HCT116 (cell line): ENCODE measurements around the gene FBXL4. TPM values are rescaled to one million over a fixed set of nuclear protein-coding genes. Genes with fewer than 3 reads are reported as not detected.

Experiments
- ATAC-seq: fragments of 200-7000 bp; cut with Tn5 transposase; 2 replicates; pipeline ENCODE4 v1.9.1; 2020; ENCODE audit warnings: mild to moderate bottlenecking, moderate library complexity
- BruUV-seq: library from RNA; stranded (reverse); fragments of 400-500 nt; replicated peaks from 2 replicates; lab custom pipeline; 2021; lab: Mats Ljungman, UMichigan
- CTCF ChIA-PET: fragments of 300-600 bp; sonication (Branson Sonifier 250); formaldehyde crosslinking; loops from one replicate; lab custom pipeline; 2021; ENCODE audit warnings: antibody characterized with exemption; lab: Charles Lee
- POLR2A ChIA-PET: fragments of 300-600, 350-600 bp; sonication (Branson Sonifier 250); formaldehyde crosslinking; loops from one replicate; lab custom pipeline; 2021; ENCODE audit warnings: antibody characterized with exemption; lab: Charles Lee
- RAD21 ChIA-PET, 2 experiments: fragments of 300-600 bp; sonication (Branson Sonifier 250); formaldehyde crosslinking; loops; one replicate each; lab custom pipeline; 2023; ENCODE audit warnings: low total read pairs in 2 of 2; ENCODE audit not compliant: uncharacterized antibody in 2 of 2, unreplicated experiment in 2 of 2, low non-redundant PET in 1 of 2; lab: Charles Lee
- DNase-seq: peaks from one replicate; pipeline ENCODE4 v3.0.0-alpha.2; 2010; ENCODE audit warnings: low read depth, low spot score
- H2AFZ ChIP-seq: fragments of 200-600 bp; shearing (Covaris generic), sonication (generic); 2 replicates; pipeline ENCODE4 v1.6.1; 2017; ENCODE audit warnings: low read depth, mixed run types, mixed read lengths, antibody characterized with exemption, low read length; ENCODE audit not compliant: poor library complexity, severe bottlenecking
- H3K27ac ChIP-seq: 2 replicates; pipeline ENCODE4 v1.5.1; 2012; ENCODE audit warnings: low read depth, low read length
- H3K27me3 ChIP-seq: fragments of 200-600 bp; sonication (generic); 2 replicates; pipeline ENCODE4 v1.6.1; 2016; ENCODE audit warnings: mixed run types, low read length, mixed read lengths; ENCODE audit not compliant: insufficient read depth
- H3K36me3 ChIP-seq, 2 experiments: fragments of 200-500 bp in 1 of 2; fragments of 200-600 bp in 1 of 2; sonication (Bioruptor generic) in 1 of 2; sonication (generic) in 1 of 2; 2 replicates each; pipeline versions ENCODE4 v1.5.1 to v1.6.1; 2014 to 2016; ENCODE audit warnings: low read length in 2 of 2, inconsistent platforms in 1 of 2, mixed read lengths in 1 of 2, mixed run types in 1 of 2; ENCODE audit not compliant: insufficient read depth in 2 of 2, control insufficient read depth in 1 of 2
- H3K4me1 ChIP-seq, 2 experiments: fragments of 200-600 bp in 1 of 2; sonication (generic) in 1 of 2; 2 replicates each; pipeline versions ENCODE4 v1.5.1 to v1.6.1; 2012 to 2017; ENCODE audit warnings: low read length in 2 of 2, inconsistent platforms in 1 of 2, mild to moderate bottlenecking in 1 of 2, mixed read lengths in 1 of 2, mixed run types in 1 of 2, moderate library complexity in 1 of 2; ENCODE audit not compliant: insufficient read depth in 2 of 2, control insufficient read depth in 1 of 2
- H3K4me2 ChIP-seq: fragments of 200-600 bp; sonication (generic); 2 replicates; pipeline ENCODE4 v1.6.1; 2017; ENCODE audit warnings: mixed run types, low read length, mixed read lengths
- H3K4me3 ChIP-seq, 2 experiments: fragments of 200-600 bp in 1 of 2; sonication (generic) in 1 of 2; replicated peaks in 1 of 2; 2 replicates each; pipeline ENCODE4 v1.5.1; 2011 to 2016; ENCODE audit warnings: low read length in 2 of 2, control low read depth in 1 of 2, low read depth in 1 of 2, mild to moderate bottlenecking in 1 of 2, mixed read lengths in 1 of 2, mixed run types in 1 of 2
- H3K79me2 ChIP-seq: fragments of 200-600 bp; sonication (generic); 2 replicates; pipeline ENCODE4 v1.6.1; 2017; ENCODE audit warnings: mild to moderate bottlenecking, mixed run types, low read length, moderate library complexity, mixed read lengths; ENCODE audit not compliant: insufficient read depth
- H3K9ac ChIP-seq: fragments of 200-600 bp; sonication (generic); 2 replicates; pipeline ENCODE4 v1.6.1; 2016; ENCODE audit warnings: low read length, mixed read lengths
- H3K9me2 ChIP-seq: fragments of 200-600 bp; sonication (generic), shearing (Covaris generic); 2 replicates; pipeline ENCODE4 v1.6.1; 2017; ENCODE audit warnings: mixed run types, mild to moderate bottlenecking, moderate library complexity; ENCODE audit not compliant: insufficient read depth
- H3K9me3 ChIP-seq, 2 experiments: fragments of 200-500 bp in 1 of 2; fragments of 200-600 bp in 1 of 2; sonication (Bioruptor generic) in 1 of 2; sonication (generic) in 1 of 2; 2 replicates each; pipeline ENCODE4 v1.6.1; 2014 to 2017; ENCODE audit warnings: low read length in 2 of 2, mixed read lengths in 2 of 2, inconsistent platforms in 1 of 2, low read depth in 1 of 2, mild to moderate bottlenecking in 1 of 2, mixed run types in 1 of 2, moderate library complexity in 1 of 2; ENCODE audit not compliant: control insufficient read depth in 1 of 2, insufficient read depth in 1 of 2
- H4K20me1 ChIP-seq: fragments of 200-600 bp; sonication (generic), shearing (Covaris generic); 2 replicates; pipeline ENCODE4 v1.6.1; 2017; ENCODE audit warnings: mixed run types, mild to moderate bottlenecking, moderate library complexity; ENCODE audit not compliant: insufficient read depth
- EGR1 ChIP-seq: IDR thresholded peaks from 2 replicates; pipeline ENCODE4 v1.6.1; 2012; ENCODE audit warnings: low read depth
- ELF1 ChIP-seq: IDR thresholded peaks from 2 replicates; pipeline ENCODE4 v1.6.1; 2012; ENCODE audit warnings: low read depth, borderline replicate concordance
- EZH2 ChIP-seq: fragments of 200-600 bp; sonication (generic); IDR thresholded peaks from 2 replicates; pipeline ENCODE4 v1.6.1; 2017; ENCODE audit warnings: antibody characterized with exemption, mixed run types
- EZH2phosphoT487 ChIP-seq: fragments of 200-600 bp; IDR thresholded peaks from 2 replicates; pipeline ENCODE4 v1.6.1; 2018; ENCODE audit warnings: antibody characterized with exemption, borderline replicate concordance
- FOSL1 ChIP-seq: IDR thresholded peaks from 2 replicates; pipeline ENCODE4 v1.6.1; 2012; ENCODE audit warnings: low read depth
- JUND ChIP-seq: IDR thresholded peaks from 2 replicates; pipeline ENCODE4 v1.6.1; 2012
- POLR2AphosphoS5 ChIP-seq: IDR thresholded peaks from 2 replicates; pipeline ENCODE4 v1.6.1; 2011; ENCODE audit warnings: mild to moderate bottlenecking, low read depth, low read length, moderate library complexity
- TCF7L2 ChIP-seq: IDR thresholded peaks from 2 replicates; pipeline ENCODE4 v1.7.0; 2011; ENCODE audit warnings: borderline replicate concordance, inconsistent platforms; ENCODE audit not compliant: insufficient read depth, insufficient read length; ENCODE audit errors: extremely low read depth
- YY1 ChIP-seq: IDR thresholded peaks from 2 replicates; pipeline ENCODE4 v1.6.1; 2011; ENCODE audit warnings: low read length, low read depth, moderate library complexity, mild to moderate bottlenecking; ENCODE audit not compliant: insufficient replicate concordance; ENCODE audit errors: extremely low read depth
- ZFX ChIP-seq: fragments of 450-650 bp; IDR thresholded peaks from 2 replicates; pipeline ENCODE4 v1.6.1; 2017
- intact Hi-C: fragments of 100-400 bp; cut with micrococcal nuclease; formaldehyde crosslinking; loops from 2 replicates; pipeline ENCODE4 v1.10.0; 2022
- total RNA-seq: library from RNA; stranded (reverse); gene quantifications from one replicate; pipeline ENCODE4 v1.2.1, GENCODE V29; 2021; ENCODE audit not compliant: unreplicated experiment
- TF ChIP-seq, protein P1 (sequence below): IDR thresholded peaks from 2 replicates; pipeline ENCODE4 v1.6.1; 2011; ENCODE audit warnings: mild to moderate bottlenecking, low read length, moderate library complexity; ENCODE audit not compliant: insufficient replicate concordance; ENCODE audit errors: extremely low read depth

FBXL4 gene
- total RNA-seq, 1 experiment from 2014 or later = 15.7 TPM

GRCh38 chr6:98847416-98847778, 100.3 kb downstream of the FBXL4 start:
- CTCF ChIA-PET = no interaction called here
- no peak overlapping the region for H3K4me3 ChIP-seq
- H3K4me2 ChIP-seq = no peak overlapping the region
- no peak overlapping the region for H3K9ac ChIP-seq
- ATAC-seq (no peak), DNase-seq (no peak)
- H3K27ac ChIP-seq = no peak overlapping the region
- H3K27me3 ChIP-seq = no peaks in the 10 kb centered on the region
- intact Hi-C loops = loop anchor here (5.0 to 10.0 kb wide), 5 partner anchors 270 to 1780 kb away; no protein-coding TSS in a partner anchor
- BruUV-seq = no TSS peak
- TF ChIP-seq ELF1 = no peak
- TF ChIP-seq POLR2AphosphoS5 = no peak
- TF ChIP-seq EZH2phosphoT487 = no peak
- no peak for TF ChIP-seq FOSL1
- no peak for TF ChIP-seq JUND
- no peak for TF ChIP-seq EGR1
- TF ChIP-seq ZFX = no peak
- no peak for TF ChIP-seq EZH2
- no peak for TF ChIP-seq TCF7L2
- no peak for TF ChIP-seq YY1
- TF ChIP-seq, protein P1, sequence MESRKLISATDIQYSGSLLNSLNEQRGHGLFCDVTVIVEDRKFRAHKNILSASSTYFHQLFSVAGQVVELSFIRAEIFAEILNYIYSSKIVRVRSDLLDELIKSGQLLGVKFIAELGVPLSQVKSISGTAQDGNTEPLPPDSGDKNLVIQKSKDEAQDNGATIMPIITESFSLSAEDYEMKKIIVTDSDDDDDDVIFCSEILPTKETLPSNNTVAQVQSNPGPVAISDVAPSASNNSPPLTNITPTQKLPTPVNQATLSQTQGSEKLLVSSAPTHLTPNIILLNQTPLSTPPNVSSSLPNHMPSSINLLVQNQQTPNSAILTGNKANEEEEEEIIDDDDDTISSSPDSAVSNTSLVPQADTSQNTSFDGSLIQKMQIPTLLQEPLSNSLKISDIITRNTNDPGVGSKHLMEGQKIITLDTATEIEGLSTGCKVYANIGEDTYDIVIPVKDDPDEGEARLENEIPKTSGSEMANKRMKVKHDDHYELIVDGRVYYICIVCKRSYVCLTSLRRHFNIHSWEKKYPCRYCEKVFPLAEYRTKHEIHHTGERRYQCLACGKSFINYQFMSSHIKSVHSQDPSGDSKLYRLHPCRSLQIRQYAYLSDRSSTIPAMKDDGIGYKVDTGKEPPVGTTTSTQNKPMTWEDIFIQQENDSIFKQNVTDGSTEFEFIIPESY = no peak
- H4K20me1 ChIP-seq = no peaks in the 10 kb centered on the region
- POLR2A ChIA-PET = no interaction called here
- no peaks in the 10 kb centered on the region for H3K9me3 ChIP-seq
- H2AFZ ChIP-seq = no peak overlapping the region
- H3K9me2 ChIP-seq = no peaks in the 10 kb centered on the region
- RAD21 ChIA-PET = no interaction called here
- no peaks in the 10 kb centered on the region for H3K4me1 ChIP-seq
- no peaks in the 10 kb centered on the region for H3K36me3 ChIP-seq
- H3K79me2 ChIP-seq = no peaks in the 10 kb centered on the region
